ENCODE measurements around the gene ASCC3. TPM values are rescaled to one million over a fixed set of nuclear protein-coding genes. Genes with fewer than 3 reads are reported as not detected.

ASCC3 gene
- total and polyA plus RNA-seq, 2 experiments from 2014 or later = 92.9 to 129 TPM

GRCh38 chr6:100509101-100509500, 372.0 kb downstream of the ASCC3 start:
- Histone ChIP-seq H3K79me2 (replicated peaks; ENCODE audit: insufficient read depth) (no peaks in the 10 kb centered on the region), H3F3A (replicated peaks; ENCODE audit: low read depth) (no peaks in the 10 kb centered on the region), H2AFZ (no peak overlapping the region), H3K4me1 (ENCODE audit: insufficient read depth) (no peaks in the 10 kb centered on the region), H3K36me3 (ENCODE audit: insufficient read depth) (no peaks in the 10 kb centered on the region), H3K27ac (ENCODE audit: low read depth) (no peak overlapping the region), H3K27me3 (ENCODE audit: insufficient read depth) (no peaks in the 10 kb centered on the region), H3K9me2 (ENCODE audit: insufficient read depth) (no peaks in the 10 kb centered on the region), H3K4me2 (no peak overlapping the region), H3K4me3 (no peak overlapping the region), H4K20me1 (replicated peaks; ENCODE audit: insufficient read depth) (no peaks in the 10 kb centered on the region)
- Mint-ChIP-seq H3K36me3 (ENCODE audit: low read depth) (peaks cover 10% of the 10 kb centered on the region), H3K27ac (no peak overlapping the region), H3K9me3 (no peaks in the 10 kb centered on the region), H3K27me3 (ENCODE audit: insufficient read depth, low read depth, poor library complexity) (peaks cover 1% of the 10 kb centered on the region), H3K4me3 (no peak overlapping the region), H3K4me1 (no peaks in the 10 kb centered on the region)
- TF ChIP-seq ZNF114 (CRISPR knock-in tag; IDR thresholded peaks at IDR 0.05) = no peak
- TF ChIP-seq EZH2 (IDR thresholded peaks at IDR 0.05; ENCODE audit: low read depth, unreplicated experiment) = no peak
- no peak for TF ChIP-seq POLR2AphosphoS5 (IDR thresholded peaks at IDR 0.05; ENCODE audit: low read depth)
- no peak for TF ChIP-seq CREB1 (CRISPR knock-in tag; IDR thresholded peaks at IDR 0.05; ENCODE audit: low read depth)
- TF ChIP-seq REST (IDR thresholded peaks at IDR 0.05; ENCODE audit: unreplicated experiment) = no peak
- no peak for TF ChIP-seq EZH2phosphoT487 (IDR thresholded peaks at IDR 0.05; ENCODE audit: unreplicated experiment)
- TF ChIP-seq, protein P1, sequence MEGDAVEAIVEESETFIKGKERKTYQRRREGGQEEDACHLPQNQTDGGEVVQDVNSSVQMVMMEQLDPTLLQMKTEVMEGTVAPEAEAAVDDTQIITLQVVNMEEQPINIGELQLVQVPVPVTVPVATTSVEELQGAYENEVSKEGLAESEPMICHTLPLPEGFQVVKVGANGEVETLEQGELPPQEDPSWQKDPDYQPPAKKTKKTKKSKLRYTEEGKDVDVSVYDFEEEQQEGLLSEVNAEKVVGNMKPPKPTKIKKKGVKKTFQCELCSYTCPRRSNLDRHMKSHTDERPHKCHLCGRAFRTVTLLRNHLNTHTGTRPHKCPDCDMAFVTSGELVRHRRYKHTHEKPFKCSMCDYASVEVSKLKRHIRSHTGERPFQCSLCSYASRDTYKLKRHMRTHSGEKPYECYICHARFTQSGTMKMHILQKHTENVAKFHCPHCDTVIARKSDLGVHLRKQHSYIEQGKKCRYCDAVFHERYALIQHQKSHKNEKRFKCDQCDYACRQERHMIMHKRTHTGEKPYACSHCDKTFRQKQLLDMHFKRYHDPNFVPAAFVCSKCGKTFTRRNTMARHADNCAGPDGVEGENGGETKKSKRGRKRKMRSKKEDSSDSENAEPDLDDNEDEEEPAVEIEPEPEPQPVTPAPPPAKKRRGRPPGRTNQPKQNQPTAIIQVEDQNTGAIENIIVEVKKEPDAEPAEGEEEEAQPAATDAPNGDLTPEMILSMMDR (conservative IDR thresholded peaks at IDR 0.05; ENCODE audit: low read depth in 2 of 2) = no peak
- no peak for TF ChIP-seq ZNF331 (CRISPR knock-in tag; IDR thresholded peaks at IDR 0.05; ENCODE audit: low read depth)
- TF ChIP-seq STAT1 (IDR thresholded peaks at IDR 0.05; ENCODE audit: unreplicated experiment) = no peak
- no peak for TF ChIP-seq NANOG (IDR thresholded peaks at IDR 0.05; ENCODE audit: borderline replicate concordance)
- TF ChIP-seq JUNB (IDR thresholded peaks at IDR 0.05; ENCODE audit: unreplicated experiment) = no peak
- TF ChIP-seq ETS1 (IDR thresholded peaks at IDR 0.05) = no peak
- TF ChIP-seq ZNF462 (CRISPR knock-in tag; IDR thresholded peaks at IDR 0.05) = no peak
- no peak for DNase-seq (ENCODE audit: low spot score)
- ATAC-seq = no peak

Measured in GM23338 (cell line).